GM19438 (cell line): ENCODE data around the gene CARD8.

Experiments used
- ATAC-seq: cut with Tn5 transposase; IDR thresholded peaks from one replicate; pipeline ENCODE4 v1.9.1; 2021; ENCODE audit warnings: low read depth; ENCODE audit not compliant: unreplicated experiment

CARD8 gene

GRCh38 chr19:48181505-48181904, 74.2 kb downstream of the CARD8 start:
- no peak for ATAC-seq

- ATAC-seq = no peak
Measured at GRCh38 chr19:48176226-48176625, 79.5 kb downstream of the CARD8 start.

GRCh38 chr19:48175578-48175977, 80.1 kb downstream of the CARD8 start:
- no peak for ATAC-seq

- ATAC-seq = no peak
Measured at GRCh38 chr19:48174445-48175030, 81.2 kb downstream of the CARD8 start.

- ATAC-seq = no peak
Measured at GRCh38 chr19:48171710-48172109, 84.0 kb downstream of the CARD8 start.

- ATAC-seq = peak; percentile 4
Measured at GRCh38 chr19:48170817-48171347, 84.8 kb downstream of the CARD8 start.

- ATAC-seq = peak; percentile 83
Measured at GRCh38 chr19:48169939-48170803, 85.5 kb downstream of the CARD8 start, which contains the start of the genes LIG1 and ZSWIM9. TSS of gene LIG1 (minus strand) at chr19:48170344. CDS start at chr19:48165566, 4,778 bp downstream. TSS of gene ZSWIM9 (plus strand) at chr19:48170680. CDS start at chr19:48171803, 1,123 bp downstream.

GRCh38 chr19:48169578-48169938, 86.2 kb downstream of the CARD8 start:
- no peak for ATAC-seq

- no peak for ATAC-seq
Measured at GRCh38 chr19:48168689-48169088, 87.0 kb downstream of the CARD8 start.

GRCh38 chr19:48158210-48158790, 97.4 kb downstream of the CARD8 start:
- no peak for ATAC-seq
